Activated CD8-positive, alpha-beta T cell treated with anti-CD3 and anti-CD28 coated beads, Interleukin-2, amount 10 ng/mL, durations not matched to agents 7 days and 5 days (primary cell): ENCODE measurements around the gene RPH3AL. TPM values are rescaled to one million over a fixed set of nuclear protein-coding genes. Genes with fewer than 3 reads are reported as not detected.
"Not testable (repeated sequence)": the region's sequence is repeated elsewhere in the genome, so short reads cannot be mapped to it uniquely, and the experiment has no call there.

Experiments
- ATAC-seq: fragments of 150-1000 bp; cut with Tn5 transposase; one replicate; pipeline ENCODE4 v1.10.0; 2021; ENCODE audit warnings: moderate library complexity
- CTCF ChIA-PET: fragments of 350-600 bp; sonication (Branson Sonifier 250); formaldehyde crosslinking; loops from one replicate; lab custom pipeline; 2021; ENCODE audit warnings: antibody characterized with exemption; lab: Charles Lee
- POLR2A ChIA-PET: fragments of 350-600 bp; sonication (Branson Sonifier 250); formaldehyde crosslinking; loops from one replicate; lab custom pipeline; 2021; ENCODE audit warnings: antibody characterized with exemption; lab: Charles Lee
- DNase-seq: peaks from one replicate; pipeline ENCODE4 v3.0.0-alpha.2; 2020
- H3K27ac Mint-ChIP-seq: one replicate; pipeline ENCODE4 v1.8.0; 2021; ENCODE audit warnings: mild to moderate bottlenecking, mixed read lengths
- H3K27me3 Mint-ChIP-seq: one replicate; pipeline ENCODE4 v1.8.0; 2021; ENCODE audit warnings: low read depth, mixed read lengths
- H3K36me3 Mint-ChIP-seq: one replicate; pipeline ENCODE4 v1.8.0; 2021; ENCODE audit warnings: low read depth, mixed read lengths
- H3K4me1 Mint-ChIP-seq: one replicate; pipeline ENCODE4 v1.8.0; 2021; ENCODE audit warnings: low read depth, mixed read lengths
- H3K4me3 Mint-ChIP-seq: one replicate; pipeline ENCODE4 v1.8.0; 2021; ENCODE audit warnings: mild to moderate bottlenecking, mixed read lengths
- H3K9me3 Mint-ChIP-seq: one replicate; pipeline ENCODE4 v1.8.0; 2022; ENCODE audit warnings: mixed read lengths; ENCODE audit not compliant: insufficient read depth
- total RNA-seq, 2 experiments: library from RNA; stranded (reverse); gene quantifications; one replicate each; pipeline ENCODE4 v1.2.3, GENCODE V29; 2021

RPH3AL gene
- total RNA-seq, 2 experiments from 2014 or later, result 2.5 to 3.8 TPM

DNA sequence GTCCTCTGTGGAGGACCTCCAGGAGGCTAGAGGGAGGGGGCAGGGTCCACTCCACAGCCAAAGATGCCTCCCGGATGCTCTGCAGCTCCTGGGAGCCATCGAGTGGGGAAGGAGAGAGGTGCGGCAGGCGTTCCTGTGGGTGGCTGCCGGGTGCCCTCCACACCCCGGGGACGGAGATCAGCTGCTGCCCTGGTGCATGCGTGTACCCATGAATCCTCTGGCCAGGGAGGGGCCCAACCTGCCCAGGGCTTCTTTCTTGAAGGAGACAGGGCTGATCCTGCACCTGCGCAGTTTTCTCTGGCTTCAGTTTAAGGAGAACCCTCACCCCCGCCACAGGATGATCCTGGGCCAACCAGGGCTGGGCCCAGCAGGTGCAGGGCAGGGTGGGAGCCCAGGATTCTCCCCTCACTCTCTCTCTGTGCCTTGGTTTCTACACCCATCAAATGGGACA lies 137.7 kb downstream of the RPH3AL start:
- ATAC-seq (no peak), DNase-seq (no peak)
- H3K9me3 Mint-ChIP-seq, result no peaks in the 10 kb centered on the region
- H3K36me3 Mint-ChIP-seq, result no peaks in the 10 kb centered on the region
- ChIA-PET CTCF (no interaction called here), POLR2A (no interaction called here)
- no peaks in the 10 kb centered on the region for H3K27me3 Mint-ChIP-seq
- H3K4me1 Mint-ChIP-seq, result no peaks in the 10 kb centered on the region
- H3K27ac Mint-ChIP-seq, result no peak overlapping the region
- H3K4me3 Mint-ChIP-seq, result no peak overlapping the region

DNA sequence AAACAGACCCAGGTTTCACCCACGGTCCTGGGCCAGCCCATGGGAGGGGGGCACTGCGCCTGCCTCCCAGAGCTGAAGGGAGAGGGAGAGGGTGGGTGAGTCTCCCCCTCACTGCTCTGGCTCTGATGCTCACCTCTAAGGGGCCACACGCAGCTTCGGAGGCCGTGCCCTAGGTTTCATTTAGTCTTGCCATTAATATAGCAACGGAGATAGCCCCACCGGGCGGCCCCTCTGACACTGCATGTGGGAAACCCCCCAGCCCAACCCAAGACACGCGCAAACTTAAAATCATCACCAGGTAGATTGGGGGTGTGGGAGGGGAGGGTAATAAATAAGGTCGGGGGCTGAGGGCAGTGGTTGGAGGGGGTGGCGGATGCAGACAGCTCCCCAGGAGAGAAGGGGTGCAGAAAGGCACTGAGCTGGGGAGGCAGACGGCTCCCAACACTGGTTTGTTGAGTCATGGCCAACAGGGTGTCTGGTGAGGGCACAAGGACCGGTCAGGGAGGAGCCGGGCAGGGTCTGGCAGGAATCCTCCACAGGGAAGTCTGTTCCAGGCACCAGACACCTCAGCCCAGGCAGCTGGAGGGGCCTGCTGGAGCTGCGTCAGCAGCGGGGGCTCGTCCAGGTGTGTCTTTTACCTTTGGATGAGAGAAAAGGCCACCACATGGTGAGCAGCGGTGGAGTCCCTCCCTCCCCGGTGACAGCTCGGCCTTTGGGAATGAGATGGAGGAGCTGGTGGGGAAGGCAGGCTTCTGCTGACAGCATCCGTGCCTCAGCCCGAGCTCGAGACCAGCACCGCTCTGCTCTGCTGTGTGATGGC lies 139.1 kb downstream of the RPH3AL start:
- Mint-ChIP-seq H3K9me3 (no peaks in the 10 kb centered on the region), H3K27ac (no peak overlapping the region), H3K36me3 (no peaks in the 10 kb centered on the region), H3K4me1 (no peaks in the 10 kb centered on the region), H3K4me3 (no peak overlapping the region), H3K27me3 (no peaks in the 10 kb centered on the region)
- ChIA-PET POLR2A (no interaction called here), CTCF (no interaction called here)
- DNase-seq, result no peak
- ATAC-seq, result no peak

GRCh38 chr17:210402-210801 lies 142.2 kb downstream of the RPH3AL start:
- Mint-ChIP-seq H3K27ac (no peak overlapping the region), H3K27me3 (no peaks in the 10 kb centered on the region), H3K9me3 (no peaks in the 10 kb centered on the region), H3K36me3 (no peaks in the 10 kb centered on the region), H3K4me3 (no peak overlapping the region), H3K4me1 (no peaks in the 10 kb centered on the region)
- POLR2A ChIA-PET, result no interaction called here
- ATAC-seq (no peak), DNase-seq (no peak)
- CTCF ChIA-PET, result no interaction called here

DNA sequence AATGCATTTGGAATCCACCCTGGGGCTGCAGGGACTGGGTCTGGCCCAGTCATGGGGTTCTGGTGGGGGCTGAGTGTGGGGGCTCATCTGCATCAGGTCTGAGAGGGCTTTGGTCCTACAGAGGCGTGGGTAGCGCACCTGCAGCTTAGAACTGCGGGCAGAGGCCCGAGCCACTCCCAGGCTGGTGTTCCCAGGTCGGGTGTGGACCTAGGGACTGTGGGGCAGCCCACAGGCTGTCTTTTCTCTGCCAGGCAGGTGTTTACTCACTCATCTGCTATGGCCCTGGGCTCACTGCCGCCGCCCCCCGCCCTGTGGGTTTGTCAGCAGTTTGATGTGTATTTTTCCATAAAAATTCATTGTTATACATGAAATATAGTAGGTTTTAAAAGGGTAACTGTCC lies 144.2 kb downstream of the RPH3AL start:
- Mint-ChIP-seq H3K9me3 (no peaks in the 10 kb centered on the region), H3K27ac (no peak overlapping the region), H3K36me3 (no peaks in the 10 kb centered on the region), H3K27me3 (no peaks in the 10 kb centered on the region), H3K4me1 (no peaks in the 10 kb centered on the region), H3K4me3 (no peak overlapping the region)
- no peak for ATAC-seq
- ChIA-PET POLR2A (no interaction called here), CTCF (no interaction called here)
- DNase-seq, result no peak

DNA sequence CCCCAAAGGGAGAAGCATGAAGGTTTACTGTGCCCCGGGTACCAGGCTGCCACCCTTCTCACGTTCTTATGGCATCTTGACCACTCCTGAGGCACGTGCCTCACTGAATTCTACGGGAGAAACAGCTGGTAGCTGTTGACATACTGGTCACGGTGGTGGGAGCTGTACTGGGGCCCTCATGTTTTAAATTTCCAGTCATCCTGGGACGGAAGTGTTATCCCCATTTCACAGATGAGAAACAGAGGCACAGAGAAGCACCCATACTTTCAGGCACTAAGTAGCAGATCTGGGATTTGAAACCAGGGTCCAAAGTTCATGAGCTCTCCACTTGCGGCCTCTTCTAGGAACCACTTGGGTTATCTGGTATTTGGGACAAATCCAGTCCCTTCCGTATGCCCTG lies 144.8 kb downstream of the RPH3AL start:
- ChIA-PET CTCF (no interaction called here), POLR2A (no interaction called here)
- ATAC-seq, result no peak
- H3K27ac Mint-ChIP-seq, result no peak overlapping the region
- no peaks in the 10 kb centered on the region for H3K36me3 Mint-ChIP-seq
- no peak overlapping the region for H3K4me3 Mint-ChIP-seq
- no peak for DNase-seq
- no peaks in the 10 kb centered on the region for H3K27me3 Mint-ChIP-seq
- H3K4me1 Mint-ChIP-seq, result no peaks in the 10 kb centered on the region
- H3K9me3 Mint-ChIP-seq, result no peaks in the 10 kb centered on the region

DNA sequence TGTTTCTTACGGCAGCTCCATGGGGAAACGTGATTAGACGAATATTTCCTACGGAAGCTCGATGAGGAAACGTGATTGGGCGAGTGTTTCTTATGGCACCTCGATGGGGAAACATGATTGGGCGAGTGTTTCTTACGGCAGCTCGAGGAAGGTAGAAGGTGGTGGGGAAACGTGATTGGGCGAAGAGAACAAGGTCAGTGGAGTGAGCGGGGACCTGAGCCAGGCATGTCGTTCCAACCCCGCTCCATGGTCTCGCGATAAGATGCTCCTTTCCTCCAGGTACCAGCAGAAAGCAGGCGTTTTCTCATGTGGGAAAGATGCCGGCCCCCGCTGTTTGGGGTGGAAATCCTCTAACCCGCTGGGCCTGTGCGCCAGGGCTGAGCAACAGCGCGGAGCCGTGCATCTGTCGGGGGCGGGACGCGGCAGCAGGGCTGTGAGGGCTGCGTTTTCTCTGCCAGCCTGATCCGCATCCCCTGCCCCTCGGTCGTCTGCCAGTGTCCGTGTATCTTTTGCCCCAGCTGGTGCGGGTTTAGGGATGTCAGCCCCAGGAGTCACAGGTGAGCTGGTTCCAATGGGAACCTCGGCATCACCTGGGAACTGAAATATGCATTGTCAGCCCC lies 145.6 kb downstream of the RPH3AL start:
- ChIA-PET CTCF (no interaction called here), POLR2A (no interaction called here)
- no peaks in the 10 kb centered on the region for H3K36me3 Mint-ChIP-seq
- DNase-seq, result no peak
- no peak overlapping the region for H3K4me3 Mint-ChIP-seq
- no peaks in the 10 kb centered on the region for H3K9me3 Mint-ChIP-seq
- no peak for ATAC-seq
- no peaks in the 10 kb centered on the region for H3K4me1 Mint-ChIP-seq
- H3K27ac Mint-ChIP-seq, result no peak overlapping the region
- no peaks in the 10 kb centered on the region for H3K27me3 Mint-ChIP-seq

- H3K9me3 Mint-ChIP-seq, DNase-seq, H3K4me1 Mint-ChIP-seq, ATAC-seq, H3K27ac Mint-ChIP-seq, CTCF ChIA-PET, H3K4me3 Mint-ChIP-seq, H3K27me3 Mint-ChIP-seq, POLR2A ChIA-PET, H3K36me3 Mint-ChIP-seq: not testable (repeated sequence)
Observed at GRCh38 chr17:206484-206883, 146.1 kb downstream of the RPH3AL start.

DNA sequence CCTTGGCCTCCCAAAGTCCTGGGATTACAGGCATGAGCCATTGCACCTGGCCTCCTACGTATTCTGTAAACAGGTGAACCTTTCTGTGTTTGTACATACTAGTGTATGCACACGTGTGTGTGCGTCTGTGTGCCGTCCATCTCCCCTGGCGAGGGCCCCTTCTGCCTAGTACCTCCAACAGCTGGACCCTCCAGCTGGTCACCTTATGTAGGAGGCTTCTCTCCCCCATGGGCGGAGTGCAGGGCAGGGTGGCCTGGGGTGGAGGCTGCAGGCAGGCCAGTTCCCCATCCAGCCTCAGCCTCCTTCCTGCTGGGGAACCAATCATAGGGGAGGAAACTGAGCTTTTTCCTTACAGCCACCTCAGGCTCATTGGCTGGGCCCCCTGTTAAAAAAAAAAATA lies 146.8 kb downstream of the RPH3AL start:
- Mint-ChIP-seq H3K4me3 (no peak overlapping the region), H3K27me3 (no peaks in the 10 kb centered on the region)
- POLR2A ChIA-PET, result no interaction called here

GRCh38 chr17:205148-205669 lies 147.4 kb downstream of the RPH3AL start:
- Mint-ChIP-seq H3K9me3 (no peaks in the 10 kb centered on the region), H3K36me3 (no peaks in the 10 kb centered on the region), H3K27me3 (no peaks in the 10 kb centered on the region), H3K4me1 (no peaks in the 10 kb centered on the region), H3K4me3 (no peak overlapping the region), H3K27ac (no peak overlapping the region)
- ChIA-PET CTCF (no interaction called here), POLR2A (no interaction called here)
- ATAC-seq, result no peak
- no peak for DNase-seq

More for the DNA sequence above, 146.8 kb downstream of the RPH3AL start:
- H3K27ac Mint-ChIP-seq, result no peak overlapping the region
- DNase-seq (no peak), ATAC-seq (no peak)
- H3K4me1 Mint-ChIP-seq, result no peaks in the 10 kb centered on the region
- H3K36me3 Mint-ChIP-seq, result no peaks in the 10 kb centered on the region
- CTCF ChIA-PET, result no interaction called here
- H3K9me3 Mint-ChIP-seq, result no peaks in the 10 kb centered on the region

- no peak overlapping the region for H3K27ac Mint-ChIP-seq
- ATAC-seq (no peak), DNase-seq (no peak)
- no peaks in the 10 kb centered on the region for H3K4me1 Mint-ChIP-seq
- ChIA-PET POLR2A (no interaction called here), CTCF (no interaction called here)
- no peaks in the 10 kb centered on the region for H3K27me3 Mint-ChIP-seq
- no peaks in the 10 kb centered on the region for H3K36me3 Mint-ChIP-seq
- H3K4me3 Mint-ChIP-seq, result no peak overlapping the region
- H3K9me3 Mint-ChIP-seq, result no peaks in the 10 kb centered on the region
Observed at GRCh38 chr17:204427-205147, 148.0 kb downstream of the RPH3AL start.

DNA sequence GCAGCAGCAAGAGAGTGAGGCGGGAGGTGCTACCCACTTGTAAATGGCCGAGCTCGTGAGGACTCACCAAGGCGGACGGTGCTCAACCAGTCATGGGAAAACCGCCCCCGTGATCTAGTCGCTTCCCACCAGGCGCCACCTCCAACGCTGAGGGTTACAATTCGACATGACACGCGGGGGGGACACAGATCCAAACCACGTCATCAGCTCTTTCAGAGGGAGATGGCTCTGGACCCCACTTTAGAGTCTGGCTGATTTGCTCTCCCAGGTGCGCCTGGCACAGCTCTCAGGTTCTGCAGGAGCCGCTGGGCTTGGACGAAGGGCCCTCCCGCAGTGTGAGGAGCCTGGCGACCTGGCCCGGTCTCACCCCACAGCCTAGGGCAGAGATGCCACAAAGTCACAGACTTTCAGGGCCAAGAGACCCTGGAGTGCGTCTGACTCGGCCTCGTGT lies 150.1 kb downstream of the RPH3AL start:
- ATAC-seq (no peak), DNase-seq (no peak)
- ChIA-PET CTCF (no interaction called here), POLR2A (no interaction called here)
- Mint-ChIP-seq H3K4me1 (no peaks in the 10 kb centered on the region), H3K36me3 (no peaks in the 10 kb centered on the region), H3K9me3 (no peaks in the 10 kb centered on the region), H3K4me3 (no peak overlapping the region), H3K27ac (no peak overlapping the region), H3K27me3 (peaks cover 3% of the 10 kb centered on the region)

DNA sequence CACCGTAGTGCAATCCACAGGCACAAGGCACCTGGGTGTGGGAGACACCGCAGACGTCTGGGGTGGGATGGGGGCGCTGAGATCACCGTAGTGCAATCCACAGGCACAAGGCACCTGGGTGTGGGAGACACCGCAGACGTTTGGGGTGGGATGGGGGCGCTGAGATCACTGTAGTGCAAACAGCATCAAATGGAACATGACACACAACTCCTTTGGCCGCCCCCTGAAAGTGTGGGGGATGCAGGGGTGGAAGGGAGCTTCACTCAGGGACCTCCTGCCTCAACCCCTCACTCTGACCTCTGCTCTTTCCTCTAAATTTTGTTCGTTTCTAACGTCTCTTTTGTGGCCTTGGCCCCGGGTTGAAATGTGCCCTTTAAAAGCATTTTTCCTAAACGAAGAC lies 150.9 kb downstream of the RPH3AL start:
- POLR2A ChIA-PET, result not testable (repeated sequence)

More for the DNA sequence above, 150.9 kb downstream of the RPH3AL start:
- H3K27me3 Mint-ChIP-seq, H3K36me3 Mint-ChIP-seq, H3K9me3 Mint-ChIP-seq, H3K4me3 Mint-ChIP-seq, DNase-seq, H3K4me1 Mint-ChIP-seq, CTCF ChIA-PET, ATAC-seq, H3K27ac Mint-ChIP-seq: not testable (repeated sequence)
